GM18867 (cell line): Measurements from ENCODE around the gene ZNF346.

Source experiments
- ATAC-seq: cut with Tn5 transposase; IDR thresholded peaks from one replicate; pipeline ENCODE4 v1.9.1; 2021; ENCODE audit warnings: mild to moderate bottlenecking, moderate library complexity; ENCODE audit not compliant: unreplicated experiment

The ZNF346 gene

DNA sequence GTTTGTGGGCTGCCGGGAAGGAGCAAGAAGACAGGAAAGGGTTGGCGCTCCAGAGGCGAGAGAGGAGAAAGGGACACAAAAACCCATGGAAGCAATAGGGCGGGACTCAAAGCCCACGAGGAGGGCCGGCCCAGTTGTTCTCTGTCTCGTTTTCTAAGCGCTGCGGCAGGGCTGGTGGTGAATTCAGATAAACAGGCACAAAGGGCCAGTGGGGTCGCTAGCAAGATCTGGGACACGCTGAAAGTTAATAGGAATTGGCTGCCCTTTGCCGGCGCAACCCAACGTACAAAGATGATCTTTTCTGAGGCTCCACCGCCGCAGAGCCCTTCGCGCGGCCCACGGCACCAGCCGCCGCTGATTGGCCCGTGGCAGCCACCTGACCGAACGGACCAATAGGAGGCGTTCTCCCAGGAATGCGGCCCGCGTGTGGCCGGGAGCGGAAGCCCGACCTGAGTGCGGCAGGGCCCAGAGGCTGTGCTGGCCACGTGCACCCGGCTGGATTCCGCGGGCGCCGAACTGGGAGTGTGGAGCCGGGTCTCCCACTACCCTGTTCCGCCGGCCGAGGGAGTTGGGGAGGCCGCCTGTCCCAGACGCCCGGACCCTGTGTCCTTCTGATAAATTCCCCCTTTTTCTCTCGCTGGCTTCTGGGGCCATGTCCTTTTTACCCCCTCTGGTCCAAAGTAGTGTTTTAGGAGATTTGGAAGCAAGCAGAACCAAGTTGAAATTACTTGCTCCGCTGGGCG is 94.3 kb downstream of the ZNF346 start:
- no peak for ATAC-seq

GRCh38 chr5:177117441-177118045 is 95.0 kb downstream of the ZNF346 start:
- no peak for ATAC-seq

DNA sequence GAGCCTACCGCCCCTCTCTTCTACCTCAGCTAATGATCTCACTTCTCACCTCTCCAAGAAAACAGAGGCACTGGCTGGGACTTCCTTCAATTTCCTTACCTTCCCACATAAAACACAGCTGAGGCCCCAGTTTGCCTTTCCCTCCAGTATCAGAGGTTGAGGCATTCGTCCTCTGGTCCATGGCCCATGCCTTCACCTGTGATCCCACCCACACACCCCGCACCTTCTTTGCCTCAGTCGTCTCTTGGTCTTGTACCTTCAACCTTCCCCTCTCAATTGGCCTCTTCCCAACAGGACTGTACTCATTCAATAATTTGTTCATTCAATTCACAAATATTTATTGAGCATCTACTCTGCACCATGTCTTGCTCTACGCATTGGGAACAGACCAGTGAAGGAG is 100.1 kb downstream of the ZNF346 start:
- no peak for ATAC-seq

DNA sequence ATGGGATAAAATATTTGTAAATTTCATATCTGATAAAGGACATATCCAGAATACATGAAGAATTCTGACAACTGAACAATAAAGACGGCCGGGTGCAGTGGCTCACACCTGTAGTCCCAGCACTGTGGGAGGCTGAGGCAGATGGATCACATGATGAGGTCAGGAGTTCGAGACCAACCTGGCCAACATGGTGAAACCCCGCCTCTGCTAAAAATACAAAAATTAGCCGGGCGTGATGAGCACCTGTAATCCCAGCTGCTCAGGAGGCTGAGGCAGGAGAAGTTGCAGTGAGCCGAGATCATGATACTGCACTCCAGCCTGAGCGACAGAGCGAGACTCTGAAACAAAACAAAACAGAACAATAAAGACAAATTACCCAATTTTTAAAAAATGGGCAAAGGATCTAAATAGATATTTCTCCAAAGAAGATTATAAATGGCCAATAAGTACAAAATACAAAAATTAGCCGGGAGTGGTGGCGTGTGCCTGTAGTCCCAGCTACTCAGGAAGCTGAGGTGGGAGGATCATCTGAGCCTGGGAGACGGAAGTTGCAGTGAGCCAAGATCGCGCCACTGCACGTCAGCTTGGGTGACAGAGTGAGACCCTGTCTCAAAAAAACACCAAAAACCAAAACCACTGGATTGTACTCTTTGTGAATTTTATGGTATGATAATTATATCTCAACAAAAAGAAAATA is 101.4 kb downstream of the ZNF346 start:
- ATAC-seq: no peak

- ATAC-seq: no peak
These were observed 102.0 kb downstream of the ZNF346 start for GRCh38 chr5:177124486-177124991.

- ATAC-seq: no peak
These were observed 104.3 kb downstream of the ZNF346 start for GRCh38 chr5:177126771-177127170.

- no peak for ATAC-seq
These were observed 106.1 kb downstream of the ZNF346 start for GRCh38 chr5:177128551-177128981.

DNA sequence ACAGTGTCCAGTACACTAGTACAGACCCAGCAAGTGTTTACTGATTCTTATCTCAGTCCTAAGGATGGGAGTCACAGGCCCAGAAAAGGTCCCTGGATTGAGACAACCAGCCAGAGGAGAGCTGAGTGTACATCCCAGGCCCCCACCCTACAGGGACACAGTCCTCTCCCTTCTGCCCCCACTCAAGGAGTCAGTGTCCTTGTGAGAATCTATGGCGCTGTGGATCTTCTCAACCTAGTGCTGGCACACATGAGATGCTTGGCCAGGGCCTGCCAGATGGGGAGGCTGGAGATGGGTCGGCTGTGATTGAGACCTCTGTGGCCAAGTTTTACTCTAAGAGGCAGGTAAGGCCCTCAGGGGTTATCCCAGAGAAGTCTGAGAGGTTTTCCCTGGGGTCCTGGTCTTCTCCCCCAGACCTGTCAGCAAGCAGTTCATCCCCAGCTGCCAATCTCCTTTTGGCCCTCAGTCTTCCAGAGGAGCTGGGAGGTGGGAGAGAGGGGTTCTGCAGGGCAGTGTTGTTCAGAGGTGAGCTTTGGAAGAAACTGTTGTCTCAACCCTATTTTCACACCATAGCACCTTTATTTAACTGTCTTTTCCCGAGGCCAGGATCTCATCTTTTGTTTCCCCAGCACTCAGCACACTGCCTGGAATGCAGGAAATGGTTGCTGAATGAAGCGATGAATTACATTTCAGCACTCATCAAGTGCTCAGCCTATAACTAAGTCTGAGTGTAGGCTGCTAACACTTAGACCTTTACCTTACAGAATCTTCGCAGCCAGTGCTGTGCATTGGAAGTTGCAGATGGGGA is 107.9 kb downstream of the ZNF346 start:
- no peak for ATAC-seq
